GM12878 (cell line): Measurements from ENCODE around the gene NEB. TPM values are rescaled to one million over a fixed set of nuclear protein-coding genes. Genes with fewer than 3 reads are reported as not detected.

Experiments
- ATAC-seq: fragments of 200-7000 bp; cut with Tn5 transposase; 3 replicates; pipeline ENCODE4 v1.9.1; 2020; ENCODE audit warnings: mild to moderate bottlenecking, moderate library complexity
- BruUV-seq: library from RNA; stranded (reverse); fragments of 400-500 nt; replicated peaks from 2 replicates; lab custom pipeline; 2021; lab: Mats Ljungman, UMichigan
- CTCF ChIA-PET: fragments of 300-600 bp; sonication (Branson Sonifier 250); formaldehyde crosslinking; extraction: SDS; loops from one replicate; lab custom pipeline; 2021; ENCODE audit warnings: inconsistent platforms; lab: Yijun Ruan, JAX
- POLR2A ChIA-PET: fragments of 350-600 bp; formaldehyde crosslinking; extraction: SDS; loops from one replicate; lab custom pipeline; 2021; ENCODE audit warnings: inconsistent platforms; lab: Charles Lee
- RAD21 ChIA-PET: fragments of 300-600 bp; sonication (Branson Sonifier 250); formaldehyde crosslinking; loops from one replicate; lab custom pipeline; 2023; ENCODE audit warnings: antibody characterized with exemption; ENCODE audit not compliant: unreplicated experiment; lab: Charles Lee
- SMC1A ChIA-PET: fragments of 300-600 bp; sonication (Branson Sonifier 250); formaldehyde crosslinking; loops from one replicate; lab custom pipeline; 2023; ENCODE audit not compliant: unreplicated experiment, uncharacterized antibody; lab: Charles Lee
- DNase-seq: peaks from one replicate; pipeline ENCODE4 v3.0.0-alpha.2; 2011; ENCODE audit warnings: low read depth, low spot score
- FAIRE-seq: peaks from 3 replicates; lab custom pipeline; 2011; peaks lifted over from hg19 to GRCh38; lab: Jason Lieb, UNC
- H2AFZ ChIP-seq: 2 replicates; pipeline ENCODE4 v1.6.0; 2011; ENCODE audit warnings: low read depth, low read length, control low read depth; ENCODE audit not compliant: control insufficient read depth
- H3K27ac ChIP-seq: 2 replicates; pipeline ENCODE4 v1.5.1; 2011; ENCODE audit warnings: control low read depth; ENCODE audit not compliant: control insufficient read depth, insufficient read depth
- H3K27me3 ChIP-seq, 2 experiments: replicated peaks in 1 of 2; 2 replicates each; pipeline versions ENCODE4 v1.6.0 to v1.6.1; 2011; ENCODE audit warnings: low read length in 1 of 2; ENCODE audit not compliant: control insufficient read depth in 2 of 2, insufficient read depth in 2 of 2
- H3K36me3 ChIP-seq, 2 experiments: 2 replicates each; pipeline ENCODE4 v1.5.1; 2011; ENCODE audit warnings: low read length in 1 of 2; ENCODE audit not compliant: control insufficient read depth in 2 of 2, insufficient read depth in 2 of 2
- H3K4me1 ChIP-seq: 2 replicates; pipeline ENCODE4 v1.6.1; 2011; ENCODE audit warnings: mild to moderate bottlenecking, low read length, moderate library complexity, mixed read lengths; ENCODE audit not compliant: control insufficient read depth, insufficient read depth
- H3K4me2 ChIP-seq: 2 replicates; pipeline ENCODE4 v1.6.0; 2011; ENCODE audit warnings: control low read depth; ENCODE audit not compliant: control insufficient read depth, insufficient read depth
- H3K4me3 ChIP-seq: fragments of 200-600 bp; sonication (generic); 2 replicates; pipeline ENCODE4 v1.5.1; 2016
- H3K79me2 ChIP-seq: 2 replicates; pipeline ENCODE4 v1.6.0; 2011; ENCODE audit warnings: low read length; ENCODE audit not compliant: control insufficient read depth, insufficient read depth
- H3K9ac ChIP-seq: 2 replicates; pipeline ENCODE4 v1.8.0; 2011; ENCODE audit warnings: low read length, control low read depth, mixed read lengths; ENCODE audit not compliant: control insufficient read depth, insufficient read depth
- H3K9me3 ChIP-seq: replicated peaks from 3 replicates; pipeline ENCODE4 v1.5.1; 2011; ENCODE audit warnings: mild to moderate bottlenecking, low read length; ENCODE audit not compliant: control insufficient read depth, insufficient read depth
- H4K20me1 ChIP-seq: 2 replicates; pipeline ENCODE4 v1.6.0; 2011; ENCODE audit not compliant: control insufficient read depth, insufficient read depth
- ESRRA ChIP-seq: IDR thresholded peaks from 2 replicates; pipeline ENCODE4 v1.6.1; 2012; ENCODE audit warnings: mild to moderate bottlenecking, low read length, improper control_type of control experiment
- HDAC6 ChIP-seq: fragments of 200-600 bp; sonication (generic); IDR thresholded peaks from one replicate; pipeline ENCODE4 v1.8.0; 2017; ENCODE audit warnings: antibody characterized with exemption; ENCODE audit not compliant: unreplicated experiment
- IKZF1 ChIP-seq: fragments of 450-650 bp; conservative IDR thresholded peaks from 2 replicates; pipeline ENCODE4 v1.6.1; 2017; ENCODE audit warnings: antibody characterized with exemption, mild to moderate bottlenecking
- KAT2A ChIP-seq: conservative IDR thresholded peaks from 2 replicates; pipeline ENCODE4 v1.6.1; 2011; ENCODE audit warnings: low read depth, low read length; ENCODE audit not compliant: control insufficient read depth
- NBN ChIP-seq: fragments of 450-650 bp; IDR thresholded peaks from 2 replicates; pipeline ENCODE4 v1.6.1; 2016
- RBBP5 ChIP-seq: fragments of 200-600 bp; sonication (generic); conservative IDR thresholded peaks from 2 replicates; pipeline ENCODE4 v1.6.1; 2016
- TARDBP ChIP-seq: IDR thresholded peaks from 2 replicates; pipeline ENCODE4 v1.6.1; 2016; ENCODE audit warnings: borderline replicate concordance
- ZNF207 ChIP-seq: fragments of 450-650 bp; IDR thresholded peaks from 2 replicates; pipeline ENCODE4 v1.6.1; 2014; ENCODE audit warnings: antibody characterized with exemption, mild to moderate bottlenecking, borderline replicate concordance
- ZNF24 ChIP-seq: fragments of 450-650 bp; IDR thresholded peaks from 2 replicates; pipeline ENCODE4 v1.6.1; 2017; ENCODE audit warnings: antibody characterized with exemption, mild to moderate bottlenecking
- WGBS: methylation state at CpG from one replicate; pipeline ENCODE4 v1.1.6; 2016; ENCODE audit warnings: low lambda C conversion rate; ENCODE audit not compliant: insufficient replicate concordance, insufficient coverage; ENCODE audit errors: missing lambda C conversion rate; 5-methylcytosine and 5-hydroxymethylcytosine counted together
- in situ Hi-C: fragments of 300-500 bp; cut with MboI; formaldehyde crosslinking; loops from 9 replicates; pipeline ENCODE4 v1.14.3; 2018; ENCODE audit warnings: mixed read lengths
- intact Hi-C: fragments of 100-400 bp; cut with micrococcal nuclease; formaldehyde crosslinking; loops from one replicate; pipeline ENCODE4 v1.14.2; 2022; ENCODE audit not compliant: unreplicated experiment
- polyA plus RNA-seq, 11 experiments: library from polyadenylated mRNA; depleted of rRNA in 4 of 11; unstranded in 6 of 11; stranded (reverse) in 5 of 11; fragments of >200 nt; fragmentation: Nextera tagmentation in 4 of 11; fragmentation: Illumina TruSeq in 1 of 11; extraction: Ambion mirVana in 4 of 11; extraction: Trizol in 1 of 11; gene quantifications; 1 replicate in 1 of 11; 2 replicates in 10 of 11; pipeline versions ENCODE4 v1.2.1 to v1.2.3, GENCODE V29; 2011 to 2016; ENCODE audit warnings: inconsistent platforms in 2 of 11, missing spikeins in 2 of 11, low read depth in 1 of 11
- total RNA-seq, 4 experiments: library from RNA; depleted of rRNA in 3 of 4; stranded (reverse); fragments of >200 nt in 3 of 4; fragmentation: Illumina TruSeq in 1 of 4; extraction: Trizol in 1 of 4; gene quantifications; 2 replicates each; pipeline versions ENCODE4 v1.2.1 to v1.2.3, GENCODE V29; 2013 to 2021
- TF ChIP-seq, protein P1 (sequence below): fragments of 450-650 bp; IDR thresholded peaks from 2 replicates; pipeline ENCODE4 v1.6.1; 2016; ENCODE audit warnings: mild to moderate bottlenecking
- TF ChIP-seq, protein P2 (sequence below): IDR thresholded peaks from 2 replicates; pipeline ENCODE4 v1.6.1; 2012; ENCODE audit warnings: low read depth, low read length, improper control_type of control experiment

The NEB gene
- total and polyA plus RNA-seq, 10 of the 15 experiments (the other 5 are each of a cell fraction or from before 2014, with no cell fraction given) = 0.04 to 0.77 (median 0.12) TPM

DNA sequence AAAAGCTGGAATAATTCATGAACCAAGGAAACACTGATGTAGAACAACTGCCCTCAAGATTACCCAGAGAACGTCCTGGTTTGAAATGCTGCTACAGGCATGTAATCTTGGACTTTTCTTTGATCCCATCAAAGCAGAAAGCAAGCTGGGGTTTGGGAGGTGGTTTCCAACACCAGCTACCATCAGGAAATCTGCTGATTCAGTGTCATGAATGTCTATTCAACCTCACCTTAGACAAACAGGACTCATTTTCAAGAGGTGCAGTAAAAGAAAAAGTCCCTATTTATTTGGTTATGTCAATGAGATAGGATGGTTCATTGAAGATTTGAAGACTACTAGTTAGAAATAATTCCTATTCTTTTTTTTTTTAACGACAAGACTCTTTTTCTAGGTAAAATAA, 72.7 kb downstream of the NEB start:
- ChIA-PET CTCF (interaction anchor here (2.4 kb wide), 1 partner anchor 11 kb away, joined by 6 read pairs; no protein-coding TSS in a partner anchor), RAD21 (no interaction called here), POLR2A (no interaction called here), SMC1A (no interaction called here)
- DNase-seq (no peak), FAIRE-seq (no peak), ATAC-seq (no peak)
- Histone ChIP-seq H2AFZ (no peak overlapping the region), H3K36me3 (no peaks in the 10 kb centered on the region), H3K79me2 (no peaks in the 10 kb centered on the region), H3K4me2 (no peak overlapping the region), H3K27me3 (no peaks in the 10 kb centered on the region), H3K4me3 (no peak overlapping the region), H3K4me1 (no peaks in the 10 kb centered on the region), H3K9me3 (no peaks in the 10 kb centered on the region), H4K20me1 (no peaks in the 10 kb centered on the region), H3K9ac (no peak overlapping the region), H3K27ac (no peak overlapping the region)
- intact Hi-C loops = no loop called here
- in situ Hi-C loops = no loop called here
- no TSS peak for BruUV-seq
- WGBS = 0% methylated on average over 2 of the region's 2 CpGs
- TF ChIP-seq, protein P1, sequence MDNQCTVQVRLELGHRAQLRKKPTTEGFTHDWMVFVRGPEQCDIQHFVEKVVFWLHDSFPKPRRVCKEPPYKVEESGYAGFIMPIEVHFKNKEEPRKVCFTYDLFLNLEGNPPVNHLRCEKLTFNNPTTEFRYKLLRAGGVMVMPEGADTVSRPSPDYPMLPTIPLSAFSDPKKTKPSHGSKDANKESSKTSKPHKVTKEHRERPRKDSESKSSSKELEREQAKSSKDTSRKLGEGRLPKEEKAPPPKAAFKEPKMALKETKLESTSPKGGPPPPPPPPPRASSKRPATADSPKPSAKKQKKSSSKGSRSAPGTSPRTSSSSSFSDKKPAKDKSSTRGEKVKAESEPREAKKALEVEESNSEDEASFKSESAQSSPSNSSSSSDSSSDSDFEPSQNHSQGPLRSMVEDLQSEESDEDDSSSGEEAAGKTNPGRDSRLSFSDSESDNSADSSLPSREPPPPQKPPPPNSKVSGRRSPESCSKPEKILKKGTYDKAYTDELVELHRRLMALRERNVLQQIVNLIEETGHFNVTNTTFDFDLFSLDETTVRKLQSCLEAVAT = no peak
- TF ChIP-seq ZNF24 (no peak), KAT2A (no peak), HDAC6 (no peak), ESRRA (no peak), IKZF1 (no peak), RBBP5 (no peak), TARDBP (no peak), ZNF207 (no peak), NBN (no peak)
- TF ChIP-seq, protein P2, sequence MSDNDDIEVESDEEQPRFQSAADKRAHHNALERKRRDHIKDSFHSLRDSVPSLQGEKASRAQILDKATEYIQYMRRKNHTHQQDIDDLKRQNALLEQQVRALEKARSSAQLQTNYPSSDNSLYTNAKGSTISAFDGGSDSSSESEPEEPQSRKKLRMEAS = no peak
